Keratinocyte (primary cell): ENCODE data around the gene AKT1S1. TPM values are rescaled to one million over a fixed set of nuclear protein-coding genes. Genes with fewer than 3 reads are reported as not detected.

Source experiments
- DNase-seq: peaks from one replicate; pipeline ENCODE4 v3.0.0-alpha.2; 2011; ENCODE audit warnings: low read depth, missing footprints, low spot score
- FAIRE-seq: peaks from 2 replicates; lab custom pipeline; 2011; peaks lifted over from hg19 to GRCh38; lab: Jason Lieb, UNC
- H2AFZ ChIP-seq: 2 replicates; pipeline ENCODE4 v1.6.0; 2012; ENCODE audit warnings: low read length, control low read depth, inconsistent platforms; ENCODE audit not compliant: control insufficient read depth
- H3K27ac ChIP-seq: 2 replicates; pipeline ENCODE4 v1.5.1; 2011; ENCODE audit warnings: low read length; ENCODE audit not compliant: control insufficient read depth, insufficient read depth
- H3K27me3 ChIP-seq: 3 replicates; pipeline ENCODE4 v1.6.0; 2011; ENCODE audit warnings: low read length; ENCODE audit not compliant: control insufficient read depth, insufficient read depth; ENCODE audit errors: extremely low read depth
- H3K36me3 ChIP-seq, 2 experiments: 2 replicates in 1 of 2; 3 replicates in 1 of 2; pipeline ENCODE4 v1.5.1; 2011; ENCODE audit warnings: low read length in 2 of 2, mild to moderate bottlenecking in 1 of 2; ENCODE audit not compliant: control insufficient read depth in 2 of 2, insufficient read depth in 2 of 2; ENCODE audit errors: extremely low read depth in 1 of 2
- H3K4me1 ChIP-seq: 3 replicates; pipeline ENCODE4 v1.5.1; 2011; ENCODE audit warnings: low read length; ENCODE audit not compliant: control insufficient read depth, insufficient read depth; ENCODE audit errors: extremely low read depth
- H3K4me2 ChIP-seq: 3 replicates; pipeline ENCODE4 v1.6.0; 2011; ENCODE audit warnings: low read depth, low read length; ENCODE audit not compliant: control insufficient read depth, insufficient read depth; ENCODE audit errors: extremely low read depth
- H3K4me3 ChIP-seq, 3 experiments: fragments of 200-600 bp in 1 of 3; sonication (generic) in 1 of 3; 2 replicates in 2 of 3; 3 replicates in 1 of 3; pipeline ENCODE4 v1.5.1; 2011 to 2016; ENCODE audit warnings: low read length in 3 of 3, mild to moderate bottlenecking in 3 of 3, control low read depth in 2 of 3, inconsistent platforms in 1 of 3, low read depth in 1 of 3, mixed read lengths in 1 of 3, mixed run types in 1 of 3, moderate library complexity in 1 of 3; ENCODE audit not compliant: control insufficient read depth in 2 of 3, insufficient read depth in 2 of 3; ENCODE audit errors: extremely low read depth in 1 of 3
- H3K79me2 ChIP-seq: 2 replicates; pipeline ENCODE4 v1.6.0; 2012; ENCODE audit warnings: low read length; ENCODE audit not compliant: control insufficient read depth, insufficient read depth
- H3K9ac ChIP-seq: 3 replicates; pipeline ENCODE4 v1.6.0; 2011; ENCODE audit warnings: low read length; ENCODE audit not compliant: control insufficient read depth, insufficient read depth; ENCODE audit errors: extremely low read depth
- H3K9me1 ChIP-seq: 3 replicates; pipeline ENCODE4 v1.6.0; 2011; ENCODE audit warnings: low read length; ENCODE audit not compliant: control insufficient read depth, insufficient read depth; ENCODE audit errors: extremely low read depth
- H3K9me3 ChIP-seq: 2 replicates; pipeline ENCODE4 v1.5.1; 2012; ENCODE audit warnings: low read depth, low read length; ENCODE audit not compliant: control insufficient read depth
- H4K20me1 ChIP-seq: 3 replicates; pipeline ENCODE4 v1.6.0; 2011; ENCODE audit warnings: low read length; ENCODE audit not compliant: control insufficient read depth, insufficient read depth; ENCODE audit errors: extremely low read depth
- EZH2 ChIP-seq: IDR thresholded peaks from one replicate; pipeline ENCODE4 v1.6.1; 2012; ENCODE audit warnings: inconsistent platforms, mild to moderate bottlenecking, low read length, moderate library complexity
- dilution Hi-C: fragments of 300-500 bp; cut with MboI; formaldehyde crosslinking; loops from one replicate; pipeline ENCODE4 v1.7.0; 2020; ENCODE audit warnings: low sequenced_read_pairs; ENCODE audit not compliant: extremely low pct_ligation_motif_present
- polyA plus RNA-seq, 5 experiments: library from polyadenylated mRNA; depleted of rRNA in 3 of 5; stranded (reverse) in 3 of 5; stranded (forward) in 1 of 5; unstranded in 1 of 5; fragments of >200 nt; gene quantifications; 1 replicate in 1 of 5; 2 replicates in 3 of 5; 3 replicates in 1 of 5; pipeline versions ENCODE4 v1.2.1 to v1.2.3, GENCODE V29; 2011 to 2012; ENCODE audit warnings: missing spikeins in 2 of 5, low read depth in 1 of 5, low replicate concordance in 1 of 5
- TF ChIP-seq, protein P1 (sequence below), 3 experiments: IDR thresholded peaks in 1 of 3; conservative IDR thresholded peaks in 1 of 3; optimal IDR thresholded peaks in 1 of 3; 2 replicates in 2 of 3; 3 replicates in 1 of 3; pipeline versions ENCODE3 to v1.5.1; 2011; ENCODE audit warnings: low read length in 3 of 3, mild to moderate bottlenecking in 3 of 3, moderate library complexity in 2 of 3, control low read depth in 1 of 3, inconsistent platforms in 1 of 3; ENCODE audit not compliant: insufficient read depth in 2 of 3; ENCODE audit errors: extremely low read depth in 1 of 3

The AKT1S1 gene
- polyA plus RNA-seq, 1 donor (not counting 4 experiments of a cell fraction or from before 2014, with no cell fraction given): 27.2 TPM

GRCh38 chr19:49915271-49915670 lies 38.1 kb upstream of the AKT1S1 start:
- Histone ChIP-seq H3K9ac (no peak overlapping the region), H3K4me3 (no peak overlapping the region), H3K9me1 (no peaks in the 10 kb centered on the region), H3K4me1 (no peaks in the 10 kb centered on the region), H4K20me1 (peaks cover 8% of the 10 kb centered on the region), H3K4me2 (no peak overlapping the region), H3K9me3 (no peaks in the 10 kb centered on the region), H2AFZ (no peak overlapping the region), H3K36me3 (peaks cover 17 to 31% of the 10 kb centered on the region in 2 experiments), H3K79me2 (peaks cover 44% of the 10 kb centered on the region), H3K27me3 (no peaks in the 10 kb centered on the region), H3K27ac (no peak overlapping the region)
- no peak for DNase-seq
- TF ChIP-seq, protein P1, sequence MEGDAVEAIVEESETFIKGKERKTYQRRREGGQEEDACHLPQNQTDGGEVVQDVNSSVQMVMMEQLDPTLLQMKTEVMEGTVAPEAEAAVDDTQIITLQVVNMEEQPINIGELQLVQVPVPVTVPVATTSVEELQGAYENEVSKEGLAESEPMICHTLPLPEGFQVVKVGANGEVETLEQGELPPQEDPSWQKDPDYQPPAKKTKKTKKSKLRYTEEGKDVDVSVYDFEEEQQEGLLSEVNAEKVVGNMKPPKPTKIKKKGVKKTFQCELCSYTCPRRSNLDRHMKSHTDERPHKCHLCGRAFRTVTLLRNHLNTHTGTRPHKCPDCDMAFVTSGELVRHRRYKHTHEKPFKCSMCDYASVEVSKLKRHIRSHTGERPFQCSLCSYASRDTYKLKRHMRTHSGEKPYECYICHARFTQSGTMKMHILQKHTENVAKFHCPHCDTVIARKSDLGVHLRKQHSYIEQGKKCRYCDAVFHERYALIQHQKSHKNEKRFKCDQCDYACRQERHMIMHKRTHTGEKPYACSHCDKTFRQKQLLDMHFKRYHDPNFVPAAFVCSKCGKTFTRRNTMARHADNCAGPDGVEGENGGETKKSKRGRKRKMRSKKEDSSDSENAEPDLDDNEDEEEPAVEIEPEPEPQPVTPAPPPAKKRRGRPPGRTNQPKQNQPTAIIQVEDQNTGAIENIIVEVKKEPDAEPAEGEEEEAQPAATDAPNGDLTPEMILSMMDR (optimal IDR thresholded peaks at IDR 0.05 in 1 of 3, IDR thresholded peaks at IDR 0.05 in 1 of 3, conservative IDR thresholded peaks at IDR 0.05 in 1 of 3; ENCODE audit: extremely low read depth in 1 of 3, insufficient read depth in 2 of 3, low read length in 3 of 3): peak in 2 of 3 experiments; percentile 20 to 23
- no peak for TF ChIP-seq EZH2
- dilution Hi-C loops: no loop called here
- no peak for FAIRE-seq

GRCh38 chr19:49913720-49914119 lies 36.6 kb upstream of the AKT1S1 start:
- no peaks in the 10 kb centered on the region for H3K9me3 ChIP-seq
- H3K79me2 ChIP-seq: peaks cover 32% of the 10 kb centered on the region
- no peak overlapping the region for H3K9ac ChIP-seq
- H3K27ac ChIP-seq: no peak overlapping the region
- H3K27me3 ChIP-seq: no peaks in the 10 kb centered on the region
- H2AFZ ChIP-seq: no peak overlapping the region
- DNase-seq (no peak), FAIRE-seq (no peak)
- no peaks in the 10 kb centered on the region for H3K9me1 ChIP-seq
- no peak for TF ChIP-seq EZH2
- TF ChIP-seq, protein P1 (optimal IDR thresholded peaks at IDR 0.05 in 1 of 3, IDR thresholded peaks at IDR 0.05 in 1 of 3, conservative IDR thresholded peaks at IDR 0.05 in 1 of 3; ENCODE audit: extremely low read depth in 1 of 3, insufficient read depth in 2 of 3, low read length in 3 of 3): no peak
- H4K20me1 ChIP-seq: peaks cover 14% of the 10 kb centered on the region
- H3K4me2 ChIP-seq: no peak overlapping the region
- H3K4me1 ChIP-seq: no peaks in the 10 kb centered on the region
- no peak overlapping the region for H3K4me3 ChIP-seq
- dilution Hi-C loops: no loop called here
- H3K36me3 ChIP-seq: peaks cover 22 to 32% of the 10 kb centered on the region in 2 experiments
